ENCODE results near the gene DENND1B.

The DENND1B gene

DNA sequence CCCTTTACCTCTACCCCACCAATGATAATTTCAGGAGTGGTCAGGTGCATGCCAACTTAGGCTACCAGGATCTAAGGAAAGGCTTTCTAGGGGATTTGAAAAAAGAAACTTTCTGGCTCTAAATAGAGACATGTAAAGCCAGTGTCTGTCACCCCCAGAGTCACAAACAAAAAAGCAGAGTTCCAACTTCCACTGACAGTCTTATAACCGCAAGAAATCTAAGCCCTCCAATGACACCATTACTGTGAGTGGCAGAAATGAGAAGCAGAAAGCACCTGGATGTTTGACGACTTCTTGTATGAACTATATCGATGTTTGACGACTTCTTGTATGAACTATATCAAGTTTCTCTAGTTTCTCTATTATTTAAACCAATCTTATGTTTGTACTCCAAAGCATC lies 6.0 kb downstream of the DENND1B start:
- H2AFZ ChIP-seq (ENCODE audit: low read depth, low read length) = no peak overlapping the region
- H3K36me3 ChIP-seq (replicated peaks; ENCODE audit: low read depth, low read length) = peaks cover 43% of the 10 kb centered on the region
- no peak overlapping the region for H3K27ac ChIP-seq (ENCODE audit: low read length)
- no peak overlapping the region for H3K4me3 ChIP-seq (ENCODE audit: low read length)
- H3K27me3 ChIP-seq (ENCODE audit: low read depth, low read length) = no peaks in the 10 kb centered on the region
- no peak overlapping the region for H3K4me2 ChIP-seq (ENCODE audit: low read length)
- peaks cover 21% of the 10 kb centered on the region for H3K4me1 ChIP-seq (ENCODE audit: low read length)
- TF ChIP-seq EZH2phosphoT487 (IDR thresholded peaks at IDR 0.05; ENCODE audit: low read depth) (no peak), CTCF (IDR thresholded peaks at IDR 0.05; ENCODE audit: low read depth, low read length) (no peak)
- H3K9me3 ChIP-seq (ENCODE audit: insufficient read depth, low read length) = no peaks in the 10 kb centered on the region
- H3K9ac ChIP-seq (ENCODE audit: low read length) = no peak overlapping the region
- H4K20me1 ChIP-seq (ENCODE audit: insufficient read depth, low read length) = peaks cover 81% of the 10 kb centered on the region
- peaks cover 94% of the 10 kb centered on the region for H3K79me2 ChIP-seq (ENCODE audit: low read length)

- peaks cover 94% of the 10 kb centered on the region for H3K79me2 ChIP-seq (ENCODE audit: low read length)
These were observed 7.1 kb downstream of the DENND1B start for GRCh38 chr1:197768014-197768805.

GRCh38 chr1:197763769-197764168 lies 11.5 kb downstream of the DENND1B start:
- peaks cover 52% of the 10 kb centered on the region for H4K20me1 ChIP-seq (ENCODE audit: insufficient read depth, low read length)
- no peak overlapping the region for H2AFZ ChIP-seq (ENCODE audit: low read depth, low read length)
- H3K36me3 ChIP-seq (replicated peaks; ENCODE audit: low read depth, low read length) = peaks cover 38% of the 10 kb centered on the region
- peaks cover 87% of the 10 kb centered on the region for H3K79me2 ChIP-seq (ENCODE audit: low read length)
- H3K4me1 ChIP-seq (ENCODE audit: low read length) = peaks cover 35% of the 10 kb centered on the region
- no peaks in the 10 kb centered on the region for H3K9me3 ChIP-seq (ENCODE audit: insufficient read depth, low read length)
- TF ChIP-seq EZH2phosphoT487 (IDR thresholded peaks at IDR 0.05; ENCODE audit: low read depth) (no peak), CTCF (IDR thresholded peaks at IDR 0.05; ENCODE audit: low read depth, low read length) (no peak)
- no peak overlapping the region for H3K4me2 ChIP-seq (ENCODE audit: low read length)
- H3K9ac ChIP-seq (ENCODE audit: low read length) = no peak overlapping the region
- H3K4me3 ChIP-seq (ENCODE audit: low read length) = no peak overlapping the region
- no peak overlapping the region for H3K27ac ChIP-seq (ENCODE audit: low read length)
- H3K27me3 ChIP-seq (ENCODE audit: low read depth, low read length) = no peaks in the 10 kb centered on the region

More at GRCh38 chr1:197768014-197768805, 7.1 kb downstream of the DENND1B start:
- Histone ChIP-seq H3K9me3 (ENCODE audit: insufficient read depth, low read length) (no peaks in the 10 kb centered on the region), H3K27ac (ENCODE audit: low read length) (no peak overlapping the region), H2AFZ (ENCODE audit: low read depth, low read length) (no peak overlapping the region), H4K20me1 (ENCODE audit: insufficient read depth, low read length) (peaks cover 85% of the 10 kb centered on the region), H3K4me2 (ENCODE audit: low read length) (no peak overlapping the region), H3K9ac (ENCODE audit: low read length) (no peak overlapping the region), H3K27me3 (ENCODE audit: low read depth, low read length) (no peaks in the 10 kb centered on the region), H3K36me3 (replicated peaks; ENCODE audit: low read depth, low read length) (peaks cover 49% of the 10 kb centered on the region), H3K4me1 (ENCODE audit: low read length) (peaks cover 19% of the 10 kb centered on the region), H3K4me3 (ENCODE audit: low read length) (no peak overlapping the region)
- TF ChIP-seq EZH2phosphoT487 (IDR thresholded peaks at IDR 0.05; ENCODE audit: low read depth) = no peak
- no peak for TF ChIP-seq CTCF (IDR thresholded peaks at IDR 0.05; ENCODE audit: low read depth, low read length)

GRCh38 chr1:197763307-197763706 lies 12.0 kb downstream of the DENND1B start:
- Histone ChIP-seq H3K4me1 (ENCODE audit: low read length) (peaks cover 35% of the 10 kb centered on the region), H3K9ac (ENCODE audit: low read length) (no peak overlapping the region), H3K79me2 (ENCODE audit: low read length) (peaks cover 86% of the 10 kb centered on the region), H3K27ac (ENCODE audit: low read length) (no peak overlapping the region), H2AFZ (ENCODE audit: low read depth, low read length) (no peak overlapping the region), H3K9me3 (ENCODE audit: insufficient read depth, low read length) (no peaks in the 10 kb centered on the region), H4K20me1 (ENCODE audit: insufficient read depth, low read length) (peaks cover 50% of the 10 kb centered on the region), H3K4me2 (ENCODE audit: low read length) (no peak overlapping the region), H3K36me3 (replicated peaks; ENCODE audit: low read depth, low read length) (peaks cover 39% of the 10 kb centered on the region), H3K27me3 (ENCODE audit: low read depth, low read length) (no peaks in the 10 kb centered on the region), H3K4me3 (ENCODE audit: low read length) (no peak overlapping the region)
- TF ChIP-seq EZH2phosphoT487 (IDR thresholded peaks at IDR 0.05; ENCODE audit: low read depth) = no peak
- no peak for TF ChIP-seq CTCF (IDR thresholded peaks at IDR 0.05; ENCODE audit: low read depth, low read length)

Data from OCI-LY3 (cell line).